WTC11 (cell line): ENCODE measurements around the gene MYCBP2. TPM values are rescaled to one million over a fixed set of nuclear protein-coding genes. Genes with fewer than 3 reads are reported as not detected.

ENCODE experiments used
- ATAC-seq: fragments of 200-7000 bp; cut with Tn5 transposase; 2 replicates; pipeline ENCODE4 v1.10.0; 2021; ENCODE audit warnings: mild to moderate bottlenecking, moderate library complexity
- CTCF ChIA-PET: fragments of 300-600 bp; sonication (Branson Sonifier 250); formaldehyde crosslinking; loops from one replicate; lab custom pipeline; 2021; ENCODE audit warnings: antibody characterized with exemption; lab: Charles Lee
- POLR2A ChIA-PET: fragments of 350-600 bp; sonication (Branson Sonifier 250); formaldehyde crosslinking; loops from one replicate; lab custom pipeline; 2021; ENCODE audit warnings: antibody characterized with exemption; lab: Charles Lee
- DNase-seq: peaks from one replicate; pipeline ENCODE4 v3.0.0; 2021; ENCODE audit warnings: low spot score
- H3K27ac Mint-ChIP-seq: 2 replicates; pipeline ENCODE4 v1.8.0; 2021; ENCODE audit warnings: mixed read lengths
- H3K27me3 Mint-ChIP-seq: 2 replicates; pipeline ENCODE4 v1.8.0; 2021; ENCODE audit warnings: low read depth, mild to moderate bottlenecking, moderate library complexity, mixed read lengths
- H3K36me3 Mint-ChIP-seq: 2 replicates; pipeline ENCODE4 v1.8.0; 2021; ENCODE audit warnings: mixed read lengths
- H3K4me1 Mint-ChIP-seq: 2 replicates; pipeline ENCODE4 v1.8.0; 2022; ENCODE audit warnings: mixed read lengths
- H3K4me3 Mint-ChIP-seq: 2 replicates; pipeline ENCODE4 v1.8.0; 2021; ENCODE audit warnings: mild to moderate bottlenecking, moderate library complexity, mixed read lengths
- H3K9me3 Mint-ChIP-seq: 2 replicates; pipeline ENCODE4 v1.8.0; 2021; ENCODE audit warnings: mixed read lengths
- ATF2 ChIP-seq: sonication (generic); formaldehyde crosslinking; IDR thresholded peaks from 2 replicates; pipeline ENCODE4 v1.8.1; 2022; ENCODE audit warnings: low read depth, missing genetic modification reagents, borderline replicate concordance
- ATF6 ChIP-seq: sonication (generic); formaldehyde crosslinking; IDR thresholded peaks from 2 replicates; pipeline ENCODE4 v1.8.1; 2023; ENCODE audit warnings: mild to moderate bottlenecking, missing genetic modification reagents
- CREM ChIP-seq: sonication (generic); formaldehyde crosslinking; IDR thresholded peaks from 2 replicates; pipeline ENCODE4 v1.8.1; 2022; ENCODE audit warnings: mild to moderate bottlenecking, missing genetic modification reagents, moderate library complexity
- FOXK1 ChIP-seq: sonication (generic); formaldehyde crosslinking; IDR thresholded peaks from 2 replicates; pipeline ENCODE4 v1.8.0; 2022; ENCODE audit warnings: mild to moderate bottlenecking, moderate library complexity, missing genetic modification reagents
- FOXP1 ChIP-seq: sonication (generic); formaldehyde crosslinking; IDR thresholded peaks from 2 replicates; pipeline ENCODE4 v1.8.0; 2022; ENCODE audit warnings: missing genetic modification reagents, mild to moderate bottlenecking, moderate library complexity, borderline replicate concordance
- GRHL2 ChIP-seq: fragments of 250-450 bp; sonication (Bioruptor Pico); IDR thresholded peaks from 2 replicates; pipeline ENCODE4 v1.8.0; 2022; ENCODE audit warnings: mild to moderate bottlenecking, moderate library complexity; ENCODE audit not compliant: insufficient replicate concordance, severe bottlenecking
- IRF2 ChIP-seq: sonication (generic); formaldehyde crosslinking; IDR thresholded peaks from 2 replicates; pipeline ENCODE4 v1.8.0; 2022; ENCODE audit warnings: low read depth, missing genetic modification reagents, borderline replicate concordance
- NFATC4 ChIP-seq: fragments of 250-450 bp; sonication (Bioruptor Pico); IDR thresholded peaks from 2 replicates; pipeline ENCODE4 v1.9.0; 2021; ENCODE audit warnings: mild to moderate bottlenecking
- PREB ChIP-seq: sonication (generic); formaldehyde crosslinking; IDR thresholded peaks from 2 replicates; pipeline ENCODE4 v1.8.1; 2022; ENCODE audit warnings: mild to moderate bottlenecking, missing genetic modification reagents, moderate library complexity, borderline replicate concordance
- PRRX2 ChIP-seq: fragments of 250-450 bp; sonication (Bioruptor Pico); IDR thresholded peaks from 2 replicates; pipeline ENCODE4 v1.8.0; 2021; ENCODE audit warnings: mild to moderate bottlenecking
- RELA ChIP-seq: sonication (generic); formaldehyde crosslinking; IDR thresholded peaks from 2 replicates; pipeline ENCODE4 v1.8.1; 2022; ENCODE audit warnings: missing genetic modification reagents, mild to moderate bottlenecking, borderline replicate concordance
- TCF7 ChIP-seq: sonication (generic); formaldehyde crosslinking; IDR thresholded peaks from 2 replicates; pipeline ENCODE4 v1.8.0; 2022; ENCODE audit warnings: mild to moderate bottlenecking, low read depth, missing genetic modification reagents, moderate library complexity
- TEAD4 ChIP-seq: sonication (generic); formaldehyde crosslinking; IDR thresholded peaks from 2 replicates; pipeline ENCODE4 v1.8.0; 2022; ENCODE audit warnings: mild to moderate bottlenecking, missing genetic modification reagents
- ZNF317 ChIP-seq: sonication (generic); formaldehyde crosslinking; IDR thresholded peaks from 2 replicates; pipeline ENCODE4 v1.8.1; 2023; ENCODE audit warnings: low read depth, mild to moderate bottlenecking, moderate library complexity, missing genetic modification reagents, borderline replicate concordance
- ZNF423 ChIP-seq: fragments of 250-450 bp; sonication (Bioruptor Pico); IDR thresholded peaks from 2 replicates; pipeline ENCODE4 v2.1.2; 2022; ENCODE audit warnings: mild to moderate bottlenecking, moderate library complexity
- total RNA-seq: library from RNA; stranded (reverse); gene quantifications from 3 replicates; pipeline ENCODE4 v1.2.3, GENCODE V29; 2021
- TF ChIP-seq, protein P1 (sequence below): fragments of 250-450 bp; sonication (Bioruptor Pico); conservative IDR thresholded peaks from 2 replicates; pipeline ENCODE4 v1.9.0; 2021; ENCODE audit warnings: mild to moderate bottlenecking
- TF ChIP-seq, protein P2 (sequence below): sonication (generic); formaldehyde crosslinking; IDR thresholded peaks from 2 replicates; pipeline ENCODE4 v1.8.1; 2023; ENCODE audit warnings: mild to moderate bottlenecking, moderate library complexity, missing genetic modification reagents
- TF ChIP-seq, protein P3 (sequence below): fragments of 250-450 bp; sonication (Bioruptor Pico); IDR thresholded peaks from 2 replicates; pipeline ENCODE4 v2.1.2; 2022; ENCODE audit warnings: mild to moderate bottlenecking, moderate library complexity

The MYCBP2 gene
- total RNA-seq, 1 experiment from 2014 or later: 54.3 TPM

- TF ChIP-seq, protein P1, sequence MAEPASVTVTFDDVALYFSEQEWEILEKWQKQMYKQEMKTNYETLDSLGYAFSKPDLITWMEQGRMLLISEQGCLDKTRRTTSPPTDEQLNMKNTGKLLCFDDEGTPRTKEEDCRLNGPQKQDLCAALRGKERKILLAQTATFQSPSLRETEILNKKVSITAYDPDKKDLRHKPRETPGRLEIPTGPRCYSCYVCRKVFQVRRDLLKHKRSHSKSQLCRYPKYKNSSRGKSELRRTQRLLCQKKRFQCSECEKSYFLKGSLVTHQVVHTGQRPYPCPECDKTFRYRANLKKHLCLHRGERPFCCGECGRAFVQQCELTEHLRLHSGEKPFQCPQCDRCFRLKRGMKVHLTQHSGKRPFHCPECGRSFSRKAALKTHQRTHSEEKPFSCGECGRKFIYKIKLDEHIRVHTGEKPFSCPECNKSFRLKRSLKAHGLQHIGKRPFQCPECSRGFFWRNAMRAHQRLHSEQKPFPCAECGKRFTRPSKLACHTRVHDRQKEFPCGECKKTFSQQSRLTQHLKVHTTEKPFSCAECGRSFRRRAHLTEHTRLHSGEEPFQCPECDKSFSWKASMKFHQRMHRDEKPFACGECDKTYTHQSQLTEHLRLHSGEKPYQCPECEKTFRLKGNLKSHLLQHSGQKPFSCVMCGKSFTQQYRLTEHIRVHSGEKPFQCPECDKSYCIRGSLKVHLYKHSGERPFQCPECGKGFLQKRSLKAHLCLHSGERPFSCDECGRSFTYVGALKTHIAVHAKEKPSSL (CRISPR knock-in tag): no peak
- TF ChIP-seq CREM (CRISPR knock-in tag) (no peak), PRRX2 (CRISPR knock-in tag) (no peak)
- TF ChIP-seq, protein P2, sequence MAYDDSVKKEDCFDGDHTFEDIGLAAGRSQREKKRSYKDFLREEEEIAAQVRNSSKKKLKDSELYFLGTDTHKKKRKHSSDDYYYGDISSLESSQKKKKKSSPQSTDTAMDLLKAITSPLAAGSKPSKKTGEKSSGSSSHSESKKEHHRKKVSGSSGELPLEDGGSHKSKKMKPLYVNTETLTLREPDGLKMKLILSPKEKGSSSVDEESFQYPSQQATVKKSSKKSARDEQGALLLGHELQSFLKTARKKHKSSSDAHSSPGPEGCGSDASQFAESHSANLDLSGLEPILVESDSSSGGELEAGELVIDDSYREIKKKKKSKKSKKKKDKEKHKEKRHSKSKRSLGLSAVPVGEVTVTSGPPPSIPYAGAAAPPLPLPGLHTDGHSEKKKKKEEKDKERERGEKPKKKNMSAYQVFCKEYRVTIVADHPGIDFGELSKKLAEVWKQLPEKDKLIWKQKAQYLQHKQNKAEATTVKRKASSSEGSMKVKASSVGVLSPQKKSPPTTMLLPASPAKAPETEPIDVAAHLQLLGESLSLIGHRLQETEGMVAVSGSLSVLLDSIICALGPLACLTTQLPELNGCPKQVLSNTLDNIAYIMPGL: no peak
Measured at GRCh38 chr13:77351315-77351714, 24.4 kb upstream of the MYCBP2 start (continued).

DNA sequence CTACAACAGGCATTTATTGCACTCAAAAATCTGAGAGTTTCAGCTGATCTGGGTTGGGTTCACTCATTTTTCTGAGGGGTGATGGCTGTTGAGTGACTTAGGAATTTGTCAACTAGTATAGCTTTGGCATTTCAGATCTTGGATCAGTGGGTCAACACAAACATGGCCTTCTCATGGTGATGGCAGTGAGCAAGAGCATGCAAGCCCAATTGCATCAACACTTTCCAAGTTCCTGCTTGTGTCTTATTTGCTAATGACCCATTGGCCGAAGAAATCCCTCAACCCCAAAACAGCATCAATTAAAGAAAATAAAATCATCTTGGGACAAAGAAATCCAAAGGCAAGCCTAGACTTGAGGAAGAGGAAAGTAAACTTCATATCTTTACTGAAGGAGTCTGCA, 23.9 kb upstream of the MYCBP2 start:
- Mint-ChIP-seq H3K9me3 (no peaks in the 10 kb centered on the region), H3K4me1 (no peaks in the 10 kb centered on the region), H3K36me3 (no peaks in the 10 kb centered on the region), H3K27me3 (no peaks in the 10 kb centered on the region), H3K4me3 (no peak overlapping the region), H3K27ac (no peak overlapping the region)
- no peak for DNase-seq
- TF ChIP-seq ATF6 (CRISPR knock-in tag): no peak
- TF ChIP-seq, protein P3, sequence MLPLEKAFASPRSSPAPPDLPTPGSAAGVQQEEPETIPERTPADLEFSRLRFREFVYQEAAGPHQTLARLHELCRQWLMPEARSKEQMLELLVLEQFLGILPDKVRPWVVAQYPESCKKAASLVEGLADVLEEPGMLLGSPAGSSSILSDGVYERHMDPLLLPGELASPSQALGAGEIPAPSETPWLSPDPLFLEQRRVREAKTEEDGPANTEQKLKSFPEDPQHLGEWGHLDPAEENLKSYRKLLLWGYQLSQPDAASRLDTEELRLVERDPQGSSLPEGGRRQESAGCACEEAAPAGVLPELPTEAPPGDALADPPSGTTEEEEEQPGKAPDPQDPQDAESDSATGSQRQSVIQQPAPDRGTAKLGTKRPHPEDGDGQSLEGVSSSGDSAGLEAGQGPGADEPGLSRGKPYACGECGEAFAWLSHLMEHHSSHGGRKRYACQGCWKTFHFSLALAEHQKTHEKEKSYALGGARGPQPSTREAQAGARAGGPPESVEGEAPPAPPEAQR: no peak
- no peak for TF ChIP-seq NFATC4 (CRISPR knock-in tag)
- no peak for TF ChIP-seq ZNF423 (CRISPR knock-in tag)
- TF ChIP-seq IRF2 (CRISPR knock-in tag): no peak
- no peak for TF ChIP-seq ATF2 (CRISPR knock-in tag)
- TF ChIP-seq, protein P1 (CRISPR knock-in tag): no peak
- no peak for ATAC-seq
- POLR2A ChIA-PET: no interaction called here
- CTCF ChIA-PET: interaction anchor here (0.6 kb wide), 1 partner anchor 157 kb away, joined by 3 read pairs; no protein-coding TSS in a partner anchor

DNA sequence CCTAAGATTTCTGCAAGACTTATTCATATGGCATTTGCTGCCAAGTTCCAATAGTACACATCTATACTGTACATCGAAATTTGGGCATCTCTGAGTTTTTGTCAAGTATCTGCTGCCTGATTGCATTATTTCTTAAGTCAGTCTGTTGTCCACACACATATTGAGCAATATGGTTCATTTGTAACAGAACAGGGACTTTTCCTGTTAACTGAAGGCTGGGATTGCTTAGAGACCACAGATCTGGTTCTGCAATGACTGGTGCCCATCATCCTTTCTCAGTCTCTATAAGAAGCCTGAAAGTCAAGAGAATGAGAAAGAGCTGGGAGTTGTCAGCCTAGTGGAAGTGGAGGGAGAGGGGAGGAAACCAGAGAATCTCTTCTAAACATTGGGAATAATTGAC, 22.5 kb upstream of the MYCBP2 start:
- Mint-ChIP-seq H3K9me3 (no peaks in the 10 kb centered on the region), H3K4me1 (no peaks in the 10 kb centered on the region), H3K27me3 (no peaks in the 10 kb centered on the region), H3K36me3 (no peaks in the 10 kb centered on the region), H3K27ac (no peak overlapping the region), H3K4me3 (no peak overlapping the region)
- TF ChIP-seq CREM (CRISPR knock-in tag) (no peak), GRHL2 (no peak), FOXP1 (CRISPR knock-in tag) (no peak), PREB (CRISPR knock-in tag) (no peak), IRF2 (CRISPR knock-in tag) (no peak), ZNF317 (CRISPR knock-in tag) (no peak), RELA (CRISPR knock-in tag) (no peak), TEAD4 (no peak), FOXK1 (CRISPR knock-in tag) (no peak), TCF7 (CRISPR knock-in tag) (no peak)
- POLR2A ChIA-PET: no interaction called here
- DNase-seq (no peak), ATAC-seq (no peak)
- CTCF ChIA-PET: no interaction called here
